ENCODE measurements around the gene SLC35A2.

SLC35A2 gene

GRCh38 chrX:48927123-48927522 is 15.7 kb upstream of the SLC35A2 start:
- no peak for DNase-seq (ENCODE audit: low read depth)

GRCh38 chrX:48924270-48924669 is 12.8 kb upstream of the SLC35A2 start:
- DNase-seq (ENCODE audit: low read depth) = no peak

GRCh38 chrX:48923771-48924170 is 12.3 kb upstream of the SLC35A2 start:
- DNase-seq (ENCODE audit: low read depth) = no peak

DNA sequence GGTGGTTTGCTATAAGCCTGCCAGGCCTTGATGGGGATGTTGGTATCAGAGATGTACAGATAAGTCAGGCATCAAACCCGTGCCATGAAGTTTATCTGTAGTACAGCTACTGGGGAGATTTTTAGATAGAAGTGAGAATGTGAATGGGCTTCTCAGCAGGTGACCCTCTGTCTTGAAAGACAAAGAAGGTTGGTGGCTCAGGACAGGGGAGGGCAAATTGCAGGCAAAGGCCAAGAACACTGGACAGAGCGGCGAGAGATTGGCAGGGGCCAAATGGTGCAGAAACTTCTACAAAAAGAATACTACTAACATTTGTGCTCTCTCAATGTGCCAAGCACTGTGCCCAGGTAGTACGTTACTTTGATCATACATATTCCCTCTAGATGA is 9.3 kb upstream of the SLC35A2 start:
- no peak for DNase-seq (ENCODE audit: low read depth)

GRCh38 chrX:48919947-48920717 is 8.7 kb upstream of the SLC35A2 start:
- DNase-seq (ENCODE audit: low read depth) = no peak

DNA sequence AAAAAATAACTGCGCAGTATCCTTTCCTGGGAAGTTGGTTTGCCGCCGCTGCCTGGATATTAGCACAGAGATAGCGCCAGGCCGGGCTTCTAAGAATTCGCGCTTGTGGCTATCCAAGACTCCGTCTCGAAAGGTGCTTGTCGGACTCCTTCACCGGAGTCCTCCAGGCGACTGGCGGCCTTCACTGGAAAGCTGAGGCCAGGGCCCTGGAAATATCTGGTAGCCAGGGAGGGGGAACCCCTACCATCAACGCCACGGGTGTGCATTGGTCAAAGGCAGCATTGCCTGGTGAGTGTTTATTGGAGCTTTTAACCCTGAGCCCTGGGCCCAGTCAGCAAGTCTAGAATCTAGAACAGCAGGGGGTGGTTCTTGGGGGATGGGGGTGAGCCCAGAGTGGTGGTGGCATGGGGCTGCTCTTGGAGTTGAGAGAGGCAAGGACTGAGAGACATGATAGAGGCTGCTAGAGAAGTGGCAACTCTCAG is 8.0 kb upstream of the SLC35A2 start:
- no peak for DNase-seq (ENCODE audit: low read depth)

DNA sequence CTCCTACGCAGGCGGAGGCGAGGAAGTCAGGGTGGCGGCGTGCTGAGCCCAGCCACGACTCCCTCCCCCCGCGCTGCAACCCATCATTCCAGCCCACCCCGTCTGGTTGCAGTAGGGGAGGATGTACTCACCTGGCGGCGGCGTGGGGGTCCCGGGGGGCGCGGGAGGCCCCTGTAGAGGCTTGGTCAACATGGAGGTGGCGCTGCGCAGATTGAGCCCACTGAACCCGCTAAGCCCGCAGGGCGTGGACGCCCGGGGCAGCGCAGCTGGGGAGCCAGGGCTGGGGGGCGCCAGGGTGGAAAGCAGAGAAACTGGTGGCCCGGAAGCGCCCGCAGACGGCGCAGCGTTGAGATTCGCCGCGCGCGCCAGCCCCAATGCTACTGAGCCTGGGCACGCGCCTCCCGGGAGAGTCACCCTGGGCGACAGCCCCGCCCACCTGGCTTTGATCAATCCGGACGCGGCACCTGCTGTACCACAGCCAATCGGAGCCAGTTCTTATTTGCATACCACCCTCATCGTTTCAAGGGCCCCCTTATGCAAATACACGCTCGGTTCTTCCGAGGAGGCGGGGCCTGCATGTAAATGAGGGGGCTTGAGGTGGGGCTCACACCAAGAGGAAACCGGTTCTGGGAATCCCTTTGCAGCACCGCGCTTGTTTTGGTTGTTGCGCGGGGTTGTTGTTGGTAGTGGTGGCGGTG is 7.3 kb upstream of the SLC35A2 start, which contains the start of gene PIM2:
Gene PIM2, minus strand, starts transcription at position 382 of the 698 bp plus-strand sequence. Its CDS starts 190 bp downstream, at position 192.
- peak; percentile 88 for DNase-seq (ENCODE audit: low read depth)

GRCh38 chrX:48918301-48918642 is 6.8 kb upstream of the SLC35A2 start:
- no peak for DNase-seq (ENCODE audit: low read depth)

GRCh38 chrX:48917139-48918001 is 5.9 kb upstream of the SLC35A2 start:
- DNase-seq (ENCODE audit: low read depth) = peak; percentile 81

DNA sequence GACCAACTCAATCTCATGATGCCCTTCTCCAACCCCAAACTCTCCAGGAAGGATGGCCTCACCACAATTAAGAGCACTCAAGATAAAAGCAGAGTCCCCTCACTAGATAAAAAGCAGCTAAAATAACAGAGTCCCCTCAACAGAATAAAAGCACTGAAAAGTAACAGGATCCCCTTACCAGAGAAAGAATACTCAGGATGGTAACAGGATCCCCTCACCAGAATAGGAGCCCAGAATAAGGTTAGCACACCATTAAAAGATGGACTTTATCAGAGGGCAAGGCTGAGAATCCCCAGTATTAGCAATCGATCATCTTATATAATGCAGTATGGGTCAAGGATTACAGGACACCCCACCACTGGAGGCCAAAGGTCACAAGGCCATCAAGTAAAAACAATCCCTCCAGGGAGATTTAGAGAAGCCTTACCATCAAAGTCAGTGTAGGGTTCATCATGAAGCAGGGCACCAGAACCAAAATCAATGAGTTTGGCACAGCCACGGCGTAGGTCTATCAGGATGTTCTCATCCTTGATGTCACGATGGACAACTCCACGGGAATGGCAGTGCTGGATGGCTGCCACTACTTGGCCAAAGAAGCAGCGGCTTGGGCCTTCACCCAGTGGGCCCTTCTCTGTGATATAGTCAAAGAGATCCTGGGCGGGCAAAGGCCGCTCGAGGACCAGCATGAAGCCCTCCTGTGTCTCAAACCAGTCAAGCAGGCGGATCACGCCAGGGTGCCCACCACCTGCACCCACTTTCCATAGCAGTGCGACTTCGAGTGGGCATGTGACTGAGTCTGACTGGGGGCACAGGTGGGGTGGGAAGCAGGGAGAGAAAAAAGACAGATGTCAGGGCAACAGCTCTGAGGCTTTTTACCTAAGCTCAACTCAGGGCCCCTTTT is 3.4 kb upstream of the SLC35A2 start:
- DNase-seq (ENCODE audit: low read depth) = no peak

DNA sequence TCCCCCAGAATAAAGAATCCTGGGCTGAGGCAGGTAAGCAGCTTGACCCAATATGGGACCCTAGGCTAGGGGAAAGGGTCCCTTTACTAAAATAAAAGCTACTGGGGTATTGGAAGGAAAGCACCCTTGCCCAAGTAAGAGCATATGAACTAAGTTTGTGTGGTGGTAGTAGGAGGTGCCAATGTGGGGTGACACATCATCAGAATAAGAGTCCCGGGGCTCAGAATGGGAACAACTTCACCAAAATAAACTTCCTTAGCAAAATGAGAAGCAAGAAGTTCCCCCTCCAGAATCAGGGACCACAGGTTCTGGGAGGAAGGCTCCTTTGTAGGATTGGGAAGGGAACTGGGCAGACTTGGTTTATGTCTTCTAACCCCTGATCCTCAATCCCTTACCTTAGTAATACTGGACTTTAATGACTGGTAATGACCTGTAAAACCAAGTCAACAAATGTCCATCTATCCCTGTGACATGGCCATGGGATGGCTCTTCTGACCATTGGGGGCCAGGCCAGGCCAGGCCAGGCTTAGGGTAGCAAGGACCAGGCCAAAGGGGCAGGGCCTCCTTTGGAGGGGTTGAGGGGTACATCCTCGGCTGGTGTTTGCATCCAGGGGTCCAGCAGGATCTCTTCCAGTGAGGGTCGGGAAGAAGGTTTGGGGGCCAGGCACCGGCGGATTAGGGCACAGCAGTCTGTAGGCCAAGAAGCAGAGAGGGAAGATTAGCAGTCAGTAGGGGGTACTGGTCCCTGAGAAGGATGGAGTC is 2.3 kb upstream of the SLC35A2 start:
- no peak for DNase-seq (ENCODE audit: low read depth)

GRCh38 chrX:48910926-48911411 is 477 bp downstream of the SLC35A2 start:
- no peak for DNase-seq (ENCODE audit: low read depth)

- DNase-seq (ENCODE audit: low read depth) = no peak
Observed at GRCh38 chrX:48909703-48910294, 1.6 kb downstream of the SLC35A2 start.

DNA sequence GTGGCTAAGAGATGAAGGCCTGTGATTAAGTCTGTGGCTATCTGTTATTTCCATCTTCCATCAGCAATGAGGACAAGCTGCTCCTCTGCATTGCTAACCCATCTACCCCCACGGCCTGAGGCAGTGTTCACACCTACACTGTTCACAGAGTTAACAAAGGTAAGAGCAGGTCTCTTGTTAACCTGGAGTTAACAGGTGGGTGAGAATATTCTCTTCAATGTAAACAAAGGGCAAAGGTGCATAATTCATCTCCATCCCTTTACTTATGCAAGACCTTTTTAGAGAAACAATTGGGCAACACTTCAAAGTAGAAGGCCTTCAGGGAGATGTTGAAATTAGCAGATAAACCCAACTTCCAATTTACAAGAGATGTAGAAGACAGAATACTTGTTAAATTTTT is 2.8 kb downstream of the SLC35A2 start:
- no peak for DNase-seq (ENCODE audit: low read depth)

DNA sequence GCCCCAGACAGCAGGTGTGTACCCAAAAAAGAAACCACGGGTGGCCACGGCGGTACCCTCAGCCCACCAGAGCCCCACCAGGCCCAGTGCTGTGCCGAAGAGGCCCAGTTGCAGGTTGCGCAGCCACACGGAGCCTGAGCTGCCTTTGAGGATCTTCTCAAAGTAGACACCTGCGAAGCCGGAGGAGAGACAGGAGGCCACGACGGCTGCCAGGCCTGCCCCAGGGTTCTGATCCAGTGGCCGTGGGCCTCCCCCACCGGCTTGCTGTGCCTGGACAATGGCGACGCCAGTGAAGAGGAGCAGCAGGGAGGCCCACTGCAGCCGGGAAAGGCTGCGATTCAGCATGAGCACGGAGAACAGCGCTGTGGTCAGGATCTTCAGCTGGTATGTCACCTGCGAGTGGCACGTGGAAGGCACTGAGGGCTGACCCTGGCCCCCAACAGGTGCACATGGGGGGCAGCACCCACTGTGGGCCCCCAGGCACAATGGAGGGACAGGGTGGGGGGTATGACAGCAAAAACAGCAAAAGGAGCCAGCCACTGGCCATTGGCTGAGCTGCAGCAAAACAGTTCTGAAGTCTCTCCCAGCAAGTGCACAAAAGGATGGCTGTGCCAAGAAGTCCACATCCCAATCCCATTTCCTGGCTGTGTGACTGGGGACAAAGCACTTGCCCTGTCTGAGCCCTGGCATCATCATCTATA is 6.2 kb downstream of the SLC35A2 start:
- DNase-seq (ENCODE audit: low read depth) = no peak

DNA sequence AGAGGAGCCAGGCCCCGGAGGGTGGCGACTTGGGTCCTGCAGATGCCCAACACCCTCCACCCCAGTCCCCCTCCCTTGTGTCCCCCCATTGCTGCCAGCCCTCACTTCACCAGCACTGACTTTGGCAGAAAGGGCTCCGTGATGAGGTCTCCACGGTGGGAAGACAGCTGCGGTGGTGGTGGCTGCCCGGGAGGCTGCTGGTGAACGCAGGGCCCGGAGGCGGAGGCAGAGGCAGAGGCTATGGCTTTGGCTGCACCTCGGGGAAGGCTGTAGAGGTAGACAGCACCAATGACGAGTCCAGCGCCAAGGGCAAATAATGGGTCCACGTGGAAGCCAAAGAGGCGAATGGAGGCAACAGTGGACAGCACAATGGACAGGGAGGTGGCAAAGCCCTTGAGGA is 6.8 kb downstream of the SLC35A2 start:
- no peak for DNase-seq (ENCODE audit: low read depth)

- no peak for DNase-seq (ENCODE audit: low read depth)
Observed at GRCh38 chrX:48904180-48904579, 7.3 kb downstream of the SLC35A2 start.

DNA sequence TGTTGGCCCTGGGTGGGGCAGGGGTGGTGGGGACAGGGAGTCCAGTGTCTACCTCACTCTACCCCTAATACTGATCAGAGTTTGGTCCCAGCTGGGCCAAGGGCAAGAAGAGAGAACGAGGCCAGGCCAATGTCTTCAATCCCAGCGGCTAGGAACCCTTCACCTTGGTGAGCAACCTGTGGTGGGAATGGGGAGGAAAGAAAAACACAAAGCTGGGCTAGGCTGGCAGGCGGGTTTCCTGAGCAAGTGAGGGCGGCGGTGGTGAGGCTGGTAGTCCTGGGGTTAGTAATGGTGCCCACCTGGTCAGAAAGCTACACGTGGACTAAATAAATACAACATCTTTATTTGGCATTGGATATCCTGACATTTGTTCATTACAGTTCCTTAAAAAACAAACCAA is 8.2 kb downstream of the SLC35A2 start:
- DNase-seq (ENCODE audit: low read depth) = no peak

- DNase-seq (ENCODE audit: low read depth) = no peak
Observed at GRCh38 chrX:48902776-48903175, 8.7 kb downstream of the SLC35A2 start.

- no peak for DNase-seq (ENCODE audit: low read depth)
Observed at GRCh38 chrX:48902135-48902534, 9.3 kb downstream of the SLC35A2 start.

Data from stimulated activated CD4-positive, alpha-beta T cell treated with anti-CD3 and anti-CD28 coated beads, Interleukin-2, amount 100 ng/mL, for 4 hours (primary cell).